CD4-positive, alpha-beta T cell (primary cell): ENCODE measurements around the gene ATG5. TPM values are rescaled to one million over a fixed set of nuclear protein-coding genes. Genes with fewer than 3 reads are reported as not detected.

Experiments
- ATAC-seq: fragments of 200-7000 bp; cut with Tn5 transposase; one replicate; pipeline ENCODE4 v1.10.0; 2022; ENCODE audit warnings: mild to moderate bottlenecking; ENCODE audit not compliant: poor library complexity
- CTCF ChIA-PET: fragments of 350-600 bp; sonication (Branson Sonifier 250); formaldehyde crosslinking; loops from one replicate; lab custom pipeline; 2021; ENCODE audit warnings: antibody characterized with exemption, inconsistent platforms; lab: Charles Lee
- POLR2A ChIA-PET: fragments of 350-600 bp; sonication (Branson Sonifier 250); formaldehyde crosslinking; loops from one replicate; lab custom pipeline; 2021; ENCODE audit warnings: antibody characterized with exemption, inconsistent platforms; lab: Charles Lee
- DNase-seq, 14 experiments: peaks; one replicate each; pipeline ENCODE4 v3.0.0-alpha.2; 2013 to 2020; ENCODE audit warnings: mixed read lengths in 2 of 14
- H3K27ac ChIP-seq, 2 donors: one replicate each; pipeline versions ENCODE4 v1.5.1 to v1.7.0; 2013; ENCODE audit warnings: low read length in 2 of 2, low read depth in 1 of 2, mild to moderate bottlenecking in 1 of 2
- H3K27me3 ChIP-seq, 2 experiments: 1 replicate in 1 of 2; 2 replicates in 1 of 2; pipeline versions ENCODE4 v1.6.1 to v1.7.0; 2013; ENCODE audit warnings: low read length in 2 of 2, control low read depth in 1 of 2, mild to moderate bottlenecking in 1 of 2, moderate library complexity in 1 of 2; ENCODE audit not compliant: insufficient read depth in 2 of 2, control insufficient read depth in 1 of 2
- H3K36me3 ChIP-seq: one replicate; pipeline ENCODE4 v1.6.1; 2013; ENCODE audit warnings: low read length, control low read depth; ENCODE audit not compliant: insufficient read depth
- H3K4me1 ChIP-seq: one replicate; pipeline ENCODE4 v1.6.1; 2013; ENCODE audit warnings: low read length, control low read depth; ENCODE audit not compliant: insufficient read depth
- H3K4me3 ChIP-seq: one replicate; pipeline ENCODE4 v1.5.1; 2013; ENCODE audit warnings: mild to moderate bottlenecking, low read length, moderate library complexity
- H3K9me3 ChIP-seq, 2 experiments: 1 replicate in 1 of 2; 2 replicates in 1 of 2; pipeline versions ENCODE4 v1.6.1 to v1.7.0; 2013; ENCODE audit warnings: low read length in 2 of 2, mild to moderate bottlenecking in 2 of 2, control low read depth in 1 of 2, moderate library complexity in 1 of 2; ENCODE audit not compliant: control insufficient read depth in 1 of 2, insufficient read depth in 1 of 2
- H3K27ac Mint-ChIP-seq: one replicate; pipeline ENCODE4 v1.8.0; 2020; ENCODE audit warnings: mixed read lengths
- H3K27me3 Mint-ChIP-seq: one replicate; pipeline ENCODE4 v1.8.0; 2021; ENCODE audit warnings: mixed read lengths
- H3K36me3 Mint-ChIP-seq: one replicate; pipeline ENCODE4 v1.8.0; 2021; ENCODE audit warnings: low read depth, mixed read lengths
- H3K4me1 Mint-ChIP-seq: one replicate; pipeline ENCODE4 v1.8.0; 2021; ENCODE audit warnings: low read depth, mixed read lengths
- H3K4me3 Mint-ChIP-seq: one replicate; pipeline ENCODE4 v1.8.0; 2020; ENCODE audit warnings: mild to moderate bottlenecking, mixed read lengths
- H3K9me3 Mint-ChIP-seq: one replicate; pipeline ENCODE4 v1.8.0; 2020; ENCODE audit warnings: mixed read lengths
- CTCF ChIP-seq: fragments of 200-600 bp; IDR thresholded peaks from one replicate; pipeline ENCODE4 v1.8.0; 2022; ENCODE audit warnings: antibody characterized with exemption, mild to moderate bottlenecking
- intact Hi-C, 2 experiments: fragments of 100-400 bp; cut with DNase I in 1 of 2; cut with micrococcal nuclease in 1 of 2; formaldehyde crosslinking; loops; one replicate each; pipeline versions ENCODE4 v1.15.1 to v1.9.0; 2023 to 2025; cut with DNase I, micrococcal nuclease
- total RNA-seq, 174 experiments: library from RNA in 2 of 174; stranded (reverse) in 2 of 174; gene quantifications; one replicate each; pipeline ENCODE4 v1.2.3 and lab custom pipeline; 2021 to 2026

ATG5 gene
- total RNA-seq, 2 experiments from 2014 or later: 19.4 to 23.2 TPM

GRCh38 chr6:106170030-106170791 is 155.3 kb downstream of the ATG5 start:
- Mint-ChIP-seq H3K9me3 (no peaks in the 10 kb centered on the region), H3K4me1 (peaks cover 23% of the 10 kb centered on the region), H3K4me3 (no peak overlapping the region), H3K27ac (no peak overlapping the region), H3K36me3 (no peaks in the 10 kb centered on the region), H3K27me3 (no peaks in the 10 kb centered on the region)
- Histone ChIP-seq H3K27ac (no peak overlapping the region), H3K4me3 (no peak overlapping the region), H3K36me3 (no peaks in the 10 kb centered on the region), H3K4me1 (peaks cover 3% of the 10 kb centered on the region), H3K27me3 (no peaks in the 10 kb centered on the region), H3K9me3 (no peaks in the 10 kb centered on the region)
- ATAC-seq (no peak), DNase-seq (no peak)
- intact Hi-C loops: no loop called here
- no peak for TF ChIP-seq CTCF
- CTCF ChIA-PET: no interaction called here
- POLR2A ChIA-PET: no interaction called here

GRCh38 chr6:106169517-106169916 is 156.0 kb downstream of the ATG5 start:
- H3K27me3 Mint-ChIP-seq: no peaks in the 10 kb centered on the region
- intact Hi-C loops: no loop called here
- peaks cover 26% of the 10 kb centered on the region for H3K4me1 Mint-ChIP-seq
- no peak overlapping the region for H3K27ac Mint-ChIP-seq
- Histone ChIP-seq H3K36me3 (no peaks in the 10 kb centered on the region), H3K27ac (no peak overlapping the region), H3K27me3 (no peaks in the 10 kb centered on the region), H3K4me3 (no peak overlapping the region), H3K4me1 (peaks cover 8% of the 10 kb centered on the region), H3K9me3 (no peaks in the 10 kb centered on the region)
- no peaks in the 10 kb centered on the region for H3K36me3 Mint-ChIP-seq
- no peak for DNase-seq
- no peak overlapping the region for H3K4me3 Mint-ChIP-seq
- POLR2A ChIA-PET: no interaction called here
- no peaks in the 10 kb centered on the region for H3K9me3 Mint-ChIP-seq
- TF ChIP-seq CTCF: no peak
- no peak for ATAC-seq
- CTCF ChIA-PET: no interaction called here

- ChIA-PET CTCF (no interaction called here), POLR2A (interaction anchor here (1.0 kb wide), 2 partner anchors 18 to 30 kb away, joined by 3 read pairs; no protein-coding TSS in a partner anchor)
- H3K27me3 Mint-ChIP-seq: no peaks in the 10 kb centered on the region
- H3K27ac ChIP-seq: no peak overlapping the region
- no peaks in the 10 kb centered on the region for H3K9me3 Mint-ChIP-seq
- no peak overlapping the region for H3K4me3 ChIP-seq
- H3K27ac Mint-ChIP-seq: no peak overlapping the region
- no peaks in the 10 kb centered on the region for H3K9me3 ChIP-seq
- H3K4me1 ChIP-seq: peaks cover 20% of the 10 kb centered on the region
- no peak for ATAC-seq
- no peak for TF ChIP-seq CTCF
- H3K36me3 ChIP-seq: no peaks in the 10 kb centered on the region
- no peaks in the 10 kb centered on the region for H3K36me3 Mint-ChIP-seq
- H3K4me1 Mint-ChIP-seq: peaks cover 31% of the 10 kb centered on the region
- DNase-seq: no peak
- no peak overlapping the region for H3K4me3 Mint-ChIP-seq
- intact Hi-C loops: no loop called here
- H3K27me3 ChIP-seq: no peaks in the 10 kb centered on the region
Observed at GRCh38 chr6:106168097-106168888, 157.3 kb downstream of the ATG5 start.
